ENCODE measurements around the gene FAM24B.
"Not testable (repeated sequence)": the region's sequence is repeated elsewhere in the genome, so short reads cannot be mapped to it uniquely, and the experiment has no call there.

Gene FAM24B

GRCh38 chr10:122858042-122858441, 21.3 kb downstream of the FAM24B start:
- not testable (repeated sequence) for DNase-seq

- DNase-seq: no peak
Measured at GRCh38 chr10:122856902-122857301, 22.5 kb downstream of the FAM24B start.

- DNase-seq: no peak
Measured at GRCh38 chr10:122855745-122856144, 23.6 kb downstream of the FAM24B start.

- DNase-seq: no peak
Measured at GRCh38 chr10:122854648-122855047, 24.7 kb downstream of the FAM24B start.

- DNase-seq: no peak
Measured at GRCh38 chr10:122853665-122854313, 25.6 kb downstream of the FAM24B start.

- no peak for DNase-seq
Measured at GRCh38 chr10:122852261-122852660, 27.1 kb downstream of the FAM24B start.

- no peak for DNase-seq
Measured at GRCh38 chr10:122850705-122851640, 28.4 kb downstream of the FAM24B start.

GRCh38 chr10:122849900-122850605, 29.3 kb downstream of the FAM24B start:
- DNase-seq: no peak

- DNase-seq: no peak
Measured at GRCh38 chr10:122849090-122849489, 30.3 kb downstream of the FAM24B start.

- no peak for DNase-seq
Measured at GRCh38 chr10:122847782-122848604, 31.4 kb downstream of the FAM24B start.

GRCh38 chr10:122845783-122846332, 33.5 kb downstream of the FAM24B start, which contains the start of gene CUZD1:
Gene CUZD1 (minus strand): TSS chr10:122845857. CDS start chr10:122845843, 14 bp downstream.
- no peak for DNase-seq

- DNase-seq: no peak
Measured at GRCh38 chr10:122844146-122844545, 35.2 kb downstream of the FAM24B start.

- DNase-seq: no peak
Measured at GRCh38 chr10:122841569-122841968, 37.8 kb downstream of the FAM24B start.

GRCh38 chr10:122839505-122839904, 39.9 kb downstream of the FAM24B start:
- no peak for DNase-seq

- DNase-seq: no peak
Measured at GRCh38 chr10:122838880-122839279, 40.5 kb downstream of the FAM24B start.

- no peak for DNase-seq
Measured at GRCh38 chr10:122835908-122836307, 43.5 kb downstream of the FAM24B start.

GRCh38 chr10:122830965-122831353, 48.4 kb downstream of the FAM24B start:
- DNase-seq: no peak

GRCh38 chr10:122830273-122830964, 49.0 kb downstream of the FAM24B start:
- no peak for DNase-seq

- no peak for DNase-seq
Measured at GRCh38 chr10:122829454-122829853, 49.9 kb downstream of the FAM24B start.

- no peak for DNase-seq
Measured at GRCh38 chr10:122828716-122829255, 50.6 kb downstream of the FAM24B start.

- no peak for DNase-seq
Measured at GRCh38 chr10:122827302-122827701, 52.1 kb downstream of the FAM24B start.

Measured in CD4-positive, alpha-beta T cell treated with Interleukin-15 for 1 hour (primary cell).